PC-3 (cell line): ENCODE results near the gene C5orf22. TPM values are rescaled to one million over a fixed set of nuclear protein-coding genes. Genes with fewer than 3 reads are reported as not detected.

Experiments
- ATAC-seq: fragments of 200-7000 bp; cut with Tn5 transposase; 2 replicates; pipeline ENCODE4 v1.9.1; 2020; ENCODE audit warnings: mild to moderate bottlenecking, moderate library complexity
- BruUV-seq: library from RNA; stranded (reverse); fragments of 400-500 nt; replicated peaks from 2 replicates; lab custom pipeline; 2021; lab: Mats Ljungman, UMichigan
- CTCF ChIA-PET: fragments of 300-600 bp; sonication (Branson Sonifier 250); formaldehyde crosslinking; loops from one replicate; lab custom pipeline; 2022; ENCODE audit warnings: antibody characterized with exemption; lab: Charles Lee
- POLR2A ChIA-PET: fragments of 300-600 bp; sonication (Branson Sonifier 250); formaldehyde crosslinking; loops from one replicate; lab custom pipeline; 2022; ENCODE audit warnings: antibody characterized with exemption; ENCODE audit not compliant: unreplicated experiment; lab: Charles Lee
- DNase-seq: peaks from one replicate; pipeline ENCODE4 v3.0.0-alpha.2; 2015
- H2AFZ ChIP-seq: fragments of 300-600 bp; sonication (generic); 2 replicates; pipeline ENCODE4 v1.6.0; 2016; ENCODE audit warnings: antibody characterized with exemption, low read length
- H3F3A ChIP-seq: fragments of 300-600 bp; sonication (generic); one replicate; pipeline ENCODE4 v1.6.0; 2017; ENCODE audit warnings: antibody characterized with exemption, low read length, control low read depth, mild to moderate bottlenecking; ENCODE audit not compliant: unreplicated experiment
- H3K27ac ChIP-seq: fragments of 300-600 bp; sonication (generic); 2 replicates; pipeline ENCODE4 v1.5.1; 2016; ENCODE audit warnings: mild to moderate bottlenecking, low read length
- H3K27me3 ChIP-seq: fragments of 300-600 bp; sonication (generic); 2 replicates; pipeline ENCODE4 v1.6.1; 2016; ENCODE audit warnings: low read length, mixed read lengths
- H3K36me3 ChIP-seq: fragments of 300-600 bp; sonication (generic); 2 replicates; pipeline ENCODE4 v1.6.1; 2016; ENCODE audit warnings: low read depth, mixed run types, low read length, mixed read lengths
- H3K4me1 ChIP-seq: fragments of 300-600 bp; sonication (generic); 2 replicates; pipeline ENCODE4 v1.5.1; 2016; ENCODE audit warnings: low read length; ENCODE audit not compliant: insufficient read depth
- H3K4me2 ChIP-seq: fragments of 300-600 bp; sonication (generic); 2 replicates; pipeline ENCODE4 v1.6.0; 2016; ENCODE audit warnings: low read length
- H3K4me3 ChIP-seq: fragments of 300-600 bp; sonication (generic); 2 replicates; pipeline ENCODE4 v1.5.1; 2016; ENCODE audit warnings: mild to moderate bottlenecking, low read length, mixed read lengths
- H3K79me2 ChIP-seq: fragments of 300-600 bp; sonication (generic); 2 replicates; pipeline ENCODE4 v1.6.1; 2017; ENCODE audit warnings: low read length, mixed read lengths
- H3K9ac ChIP-seq: fragments of 300-600 bp; sonication (generic); 2 replicates; pipeline ENCODE4 v1.6.0; 2016; ENCODE audit warnings: mild to moderate bottlenecking, low read length
- H3K9me2 ChIP-seq: fragments of 300-600 bp; sonication (generic); replicated peaks from 2 replicates; pipeline ENCODE4 v1.6.1; 2016; ENCODE audit warnings: mixed run types, low read length, mixed read lengths
- H3K9me3 ChIP-seq: fragments of 300-600 bp; sonication (generic); 2 replicates; pipeline ENCODE4 v1.6.1; 2016; ENCODE audit warnings: low read length, mixed read lengths
- H4K20me1 ChIP-seq: fragments of 300-600 bp; sonication (generic); 2 replicates; pipeline ENCODE4 v1.6.1; 2016; ENCODE audit warnings: low read length, mixed read lengths
- EZH2 ChIP-seq: fragments of 300-600 bp; sonication (generic); IDR thresholded peaks from one replicate; pipeline ENCODE4 v1.6.1; 2017; ENCODE audit warnings: antibody characterized with exemption, mild to moderate bottlenecking, low read length; ENCODE audit not compliant: unreplicated experiment
- EZH2phosphoT487 ChIP-seq: fragments of 300-600 bp; sonication (generic); IDR thresholded peaks from 2 replicates; pipeline ENCODE4 v1.6.1; 2018; ENCODE audit warnings: mild to moderate bottlenecking, antibody characterized with exemption, low read length, borderline replicate concordance
- intact Hi-C: fragments of 100-400 bp; cut with micrococcal nuclease; formaldehyde crosslinking; loops from 2 replicates; pipeline ENCODE4 v1.9.0; 2023
- total RNA-seq: library from RNA; depleted of rRNA; stranded (reverse); fragments of >200 nt; gene quantifications from 2 replicates; pipeline ENCODE4 v1.2.3, GENCODE V29; 2014
- TF ChIP-seq, protein P1 (sequence below): fragments of 300-600 bp; sonication (generic); conservative IDR thresholded peaks from 2 replicates; pipeline ENCODE4 v1.5.1; 2017; ENCODE audit warnings: antibody characterized with exemption, low read depth, mild to moderate bottlenecking, low read length

C5orf22 gene
- total RNA-seq, 1 experiment from 2014 or later, result 15.3 TPM

DNA sequence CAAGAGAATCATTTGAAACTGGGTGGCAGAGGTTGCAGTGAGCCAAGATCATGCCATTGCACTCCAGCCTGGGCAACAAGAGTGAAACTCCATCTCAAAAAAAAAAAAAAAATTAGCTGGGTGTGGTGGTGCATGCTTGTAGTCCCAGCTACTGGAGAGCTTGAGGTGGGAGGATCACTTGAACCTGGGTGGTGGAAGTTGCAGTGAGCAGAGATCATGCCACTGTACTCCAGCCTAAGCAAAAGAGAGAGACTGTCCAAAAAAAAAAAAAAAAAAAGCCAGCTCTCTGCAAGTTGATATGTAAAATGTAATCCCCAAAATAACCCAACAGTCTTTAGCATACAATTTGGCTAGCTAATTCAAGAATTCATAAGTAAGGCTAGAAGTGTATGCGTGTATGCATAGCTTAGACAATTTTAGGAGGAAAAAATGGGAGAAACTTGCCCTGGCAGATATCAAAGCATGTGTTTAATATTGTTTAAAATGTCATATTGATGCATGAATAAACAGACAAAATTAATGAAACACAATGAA lies 36.3 kb downstream of the C5orf22 start:
- no TSS peak for BruUV-seq
- ChIA-PET POLR2A (no interaction called here), CTCF (no interaction called here)
- Histone ChIP-seq H3K4me2 (no peak overlapping the region), H3K36me3 (no peaks in the 10 kb centered on the region), H4K20me1 (no peaks in the 10 kb centered on the region), H3K9me2 (no peaks in the 10 kb centered on the region), H3K9me3 (no peaks in the 10 kb centered on the region), H3F3A (no peaks in the 10 kb centered on the region), H2AFZ (no peak overlapping the region), H3K79me2 (no peaks in the 10 kb centered on the region), H3K27me3 (no peaks in the 10 kb centered on the region; the same call in 1 of the 2 replicates), H3K9ac (no peak overlapping the region), H3K27ac (no peak overlapping the region), H3K4me3 (no peak overlapping the region), H3K4me1 (no peaks in the 10 kb centered on the region)
- no peak for ATAC-seq
- intact Hi-C loops, result no loop called here
- TF ChIP-seq EZH2phosphoT487 (no peak), EZH2 (no peak)
- TF ChIP-seq, protein P1, sequence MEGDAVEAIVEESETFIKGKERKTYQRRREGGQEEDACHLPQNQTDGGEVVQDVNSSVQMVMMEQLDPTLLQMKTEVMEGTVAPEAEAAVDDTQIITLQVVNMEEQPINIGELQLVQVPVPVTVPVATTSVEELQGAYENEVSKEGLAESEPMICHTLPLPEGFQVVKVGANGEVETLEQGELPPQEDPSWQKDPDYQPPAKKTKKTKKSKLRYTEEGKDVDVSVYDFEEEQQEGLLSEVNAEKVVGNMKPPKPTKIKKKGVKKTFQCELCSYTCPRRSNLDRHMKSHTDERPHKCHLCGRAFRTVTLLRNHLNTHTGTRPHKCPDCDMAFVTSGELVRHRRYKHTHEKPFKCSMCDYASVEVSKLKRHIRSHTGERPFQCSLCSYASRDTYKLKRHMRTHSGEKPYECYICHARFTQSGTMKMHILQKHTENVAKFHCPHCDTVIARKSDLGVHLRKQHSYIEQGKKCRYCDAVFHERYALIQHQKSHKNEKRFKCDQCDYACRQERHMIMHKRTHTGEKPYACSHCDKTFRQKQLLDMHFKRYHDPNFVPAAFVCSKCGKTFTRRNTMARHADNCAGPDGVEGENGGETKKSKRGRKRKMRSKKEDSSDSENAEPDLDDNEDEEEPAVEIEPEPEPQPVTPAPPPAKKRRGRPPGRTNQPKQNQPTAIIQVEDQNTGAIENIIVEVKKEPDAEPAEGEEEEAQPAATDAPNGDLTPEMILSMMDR, result no peak
- no peak for DNase-seq

DNA sequence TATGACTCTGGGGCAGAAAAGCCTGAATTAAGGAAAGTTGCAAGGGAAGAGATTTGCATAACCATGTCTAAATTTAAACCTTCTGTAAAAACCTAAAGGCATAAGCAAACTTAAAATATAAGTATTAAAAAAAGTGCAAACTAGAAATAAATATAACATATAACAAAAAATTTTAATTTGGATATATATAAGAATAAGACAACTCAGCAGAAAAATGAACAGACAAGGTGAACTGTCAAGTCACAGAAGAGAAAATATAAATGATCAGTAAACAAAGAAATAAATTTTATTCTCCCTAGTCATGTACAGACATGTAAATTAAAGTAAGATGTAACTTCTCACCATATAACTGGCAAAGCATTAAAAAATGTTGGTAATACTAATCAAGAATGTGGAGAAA lies 37.0 kb downstream of the C5orf22 start:
- Histone ChIP-seq H3K36me3 (no peaks in the 10 kb centered on the region), H3K9me3 (no peaks in the 10 kb centered on the region), H3K4me3 (no peak overlapping the region), H3K9ac (no peak overlapping the region), H3K4me2 (no peak overlapping the region), H3K4me1 (no peaks in the 10 kb centered on the region), H3F3A (no peaks in the 10 kb centered on the region), H3K9me2 (no peaks in the 10 kb centered on the region), H3K27me3 (peaks cover 1% of the 10 kb centered on the region; the same call in 1 of the 2 replicates), H2AFZ (no peak overlapping the region), H3K79me2 (no peaks in the 10 kb centered on the region), H4K20me1 (no peaks in the 10 kb centered on the region), H3K27ac (no peak overlapping the region)
- POLR2A ChIA-PET, result no interaction called here
- intact Hi-C loops, result no loop called here
- ATAC-seq, result no peak
- TF ChIP-seq EZH2 (no peak), EZH2phosphoT487 (no peak)
- TF ChIP-seq, protein P1, result no peak
- no TSS peak for BruUV-seq
- CTCF ChIA-PET, result no interaction called here
- DNase-seq, result no peak

DNA sequence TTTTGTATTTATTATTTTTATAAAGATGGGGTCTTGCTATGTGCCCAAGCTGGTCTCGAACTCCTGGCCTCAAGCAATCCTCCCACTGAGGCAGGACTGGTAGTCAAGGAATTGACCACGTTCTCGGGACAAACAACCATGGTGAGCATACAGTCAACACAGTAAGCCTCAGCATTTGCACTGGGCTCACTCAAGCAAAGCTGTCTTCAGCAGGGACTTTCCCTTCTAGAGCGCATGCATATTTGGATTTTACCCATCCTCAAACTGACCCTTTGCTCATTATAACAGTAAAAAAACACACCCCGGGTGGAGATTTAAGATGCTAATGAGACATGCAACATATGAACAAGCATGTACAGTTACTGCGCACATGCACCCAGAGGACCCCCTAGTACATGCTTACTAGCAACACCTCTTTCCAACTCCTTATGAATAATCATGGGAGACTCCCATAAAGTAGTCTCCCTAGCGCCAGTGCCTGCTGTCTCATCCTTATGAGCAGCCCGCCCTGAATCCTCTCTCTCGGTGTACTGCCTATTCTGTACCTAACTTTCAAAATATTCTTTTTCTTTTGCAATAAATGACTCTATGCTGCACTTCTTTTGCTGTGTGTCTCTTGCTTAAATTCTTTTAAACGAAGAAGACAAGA lies 41.5 kb downstream of the C5orf22 start:
- ATAC-seq, result no peak
- Histone ChIP-seq H3K9me3 (no peaks in the 10 kb centered on the region), H3K9ac (no peak overlapping the region), H3K36me3 (no peaks in the 10 kb centered on the region), H3K9me2 (no peaks in the 10 kb centered on the region), H3K27ac (no peak overlapping the region), H2AFZ (no peak overlapping the region), H3F3A (no peaks in the 10 kb centered on the region), H3K4me2 (no peak overlapping the region), H3K4me3 (no peak overlapping the region), H3K4me1 (no peaks in the 10 kb centered on the region), H3K27me3 (peaks cover 18% of the 10 kb centered on the region), H3K79me2 (no peaks in the 10 kb centered on the region), H4K20me1 (no peaks in the 10 kb centered on the region)
- ChIA-PET POLR2A (no interaction called here), CTCF (no interaction called here)
- intact Hi-C loops, result no loop called here
- DNase-seq, result no peak
- no TSS peak for BruUV-seq
- TF ChIP-seq EZH2 (no peak), EZH2phosphoT487 (no peak)
- TF ChIP-seq, protein P1, result no peak
